Hematopoietic multipotent progenitor cell treated with erythropoietin and hydrocortisone succinate and interleukin-3 and kit ligand, for 6 days (in vitro differentiated cells): ENCODE measurements around the gene ABCB4.

Experiments
- DNase-seq: peaks from one replicate; pipeline ENCODE4 v3.0.0-alpha.2; 2015

Gene ABCB4

DNA sequence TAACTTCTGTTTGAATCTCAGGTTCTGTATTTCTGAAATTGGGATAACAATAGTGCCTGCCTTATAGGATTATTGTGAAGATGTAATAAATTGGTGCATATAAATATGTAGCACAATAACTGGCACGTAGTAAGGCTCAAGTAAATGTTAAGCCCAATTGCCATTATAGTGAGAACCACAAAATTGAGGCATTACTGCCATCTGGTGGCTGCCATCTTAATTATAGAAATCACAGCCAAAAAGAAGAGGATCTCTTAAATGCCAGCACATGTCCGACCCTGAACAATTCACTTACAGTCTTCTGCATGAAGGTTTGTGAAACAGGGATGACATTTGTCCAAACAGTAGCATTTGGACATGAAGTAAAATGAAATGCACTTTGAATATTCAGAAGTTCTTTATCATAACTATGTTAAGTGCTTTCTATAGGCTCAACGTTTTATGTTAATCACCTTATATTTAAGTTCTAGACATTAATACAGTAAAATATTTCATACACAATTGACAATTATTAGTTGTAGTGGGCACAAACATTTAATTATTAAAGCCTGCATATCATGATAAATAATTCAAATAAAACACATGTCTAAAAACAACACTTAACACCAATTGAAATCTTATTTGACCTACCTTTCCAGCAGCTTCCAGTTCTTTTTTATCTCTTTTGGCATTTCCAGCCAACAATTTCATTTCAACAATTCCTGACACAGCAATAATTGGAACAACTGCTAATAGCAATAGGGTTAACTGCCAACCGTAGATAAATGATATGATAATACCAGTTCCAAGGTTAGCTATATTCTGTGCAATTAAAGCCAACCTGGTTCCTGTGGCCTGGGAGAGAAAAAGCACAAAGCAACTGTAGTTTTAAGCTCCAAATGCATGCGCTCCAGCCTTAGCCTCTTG is 58.5 kb downstream of the ABCB4 start:
- DNase-seq: peak; percentile 87

DNA sequence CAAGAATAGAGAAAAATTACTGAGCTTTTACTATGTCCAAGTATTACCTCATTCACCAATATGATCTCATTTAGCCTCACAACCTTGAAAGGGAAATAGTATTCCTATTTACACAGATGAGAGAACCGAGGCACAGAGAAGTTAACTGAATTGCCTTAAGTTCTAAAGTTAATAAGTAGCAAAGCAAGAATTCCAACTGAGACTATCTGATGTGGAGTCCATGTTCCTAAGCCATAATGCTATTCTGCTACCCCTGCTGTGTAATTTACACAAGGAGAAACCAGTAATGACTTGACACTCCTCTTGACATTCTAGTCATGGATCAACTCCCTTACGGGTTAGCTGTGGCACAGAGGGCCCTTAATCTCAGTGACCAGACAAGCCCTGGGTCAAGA is 60.7 kb downstream of the ABCB4 start:
- DNase-seq: no peak

DNA sequence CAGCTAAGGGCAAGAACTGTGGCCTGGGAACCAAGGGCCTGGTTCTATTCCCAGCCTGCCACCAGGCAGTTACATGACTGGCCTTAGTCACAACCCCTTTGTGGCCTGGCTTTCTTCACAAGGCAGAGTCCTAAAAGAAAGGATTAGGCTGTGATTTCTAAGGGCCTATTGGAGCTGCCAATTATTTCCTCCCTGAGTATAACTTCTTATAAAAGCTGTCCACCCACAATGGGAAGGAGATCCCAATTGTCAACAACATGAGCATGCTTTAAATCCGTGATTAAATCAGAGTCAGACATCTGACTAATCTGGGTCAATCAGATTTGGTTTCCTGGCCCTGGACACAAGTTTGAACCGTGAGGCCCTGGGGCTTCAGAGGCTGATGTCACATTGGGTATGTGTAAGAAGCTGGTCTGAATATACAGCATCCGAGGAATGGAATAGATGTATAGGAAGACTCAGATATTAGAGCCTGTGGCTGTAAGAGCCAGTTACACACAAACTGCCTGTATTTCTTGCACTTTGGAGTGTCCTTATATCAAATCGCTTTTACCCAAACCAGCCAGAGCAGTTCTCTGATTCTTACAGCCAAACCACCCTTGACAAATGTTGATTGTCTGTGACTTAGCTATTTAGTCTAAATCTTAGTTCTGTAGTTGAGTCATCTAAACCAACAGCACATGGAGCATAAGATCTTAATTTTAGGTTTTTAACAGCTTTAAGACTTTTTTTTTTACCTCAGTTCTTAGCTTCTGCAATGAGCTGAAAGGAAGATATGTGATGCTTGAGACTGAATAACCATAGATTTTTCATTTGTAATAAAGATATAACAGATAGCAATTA is 61.3 kb downstream of the ABCB4 start:
- DNase-seq: no peak

DNA sequence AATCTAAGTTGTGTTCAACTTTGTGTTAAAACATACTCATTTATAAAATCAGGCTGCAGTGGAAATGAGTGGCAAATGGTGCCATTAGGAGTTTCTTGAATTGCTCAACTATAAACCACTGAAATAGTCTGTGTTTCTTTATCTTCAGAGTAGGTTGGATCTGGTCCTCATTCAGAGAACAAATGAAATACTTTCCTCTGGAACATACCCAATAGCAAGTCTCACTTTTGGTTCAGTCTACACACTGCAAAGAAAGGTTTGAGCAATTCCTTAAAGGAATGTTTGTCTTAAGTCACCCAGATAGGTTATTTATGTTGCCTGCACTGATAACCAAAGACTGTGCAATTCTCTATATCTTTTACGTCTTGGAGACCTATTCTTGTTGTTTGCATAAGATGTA is 62.5 kb downstream of the ABCB4 start:
- no peak for DNase-seq

DNA sequence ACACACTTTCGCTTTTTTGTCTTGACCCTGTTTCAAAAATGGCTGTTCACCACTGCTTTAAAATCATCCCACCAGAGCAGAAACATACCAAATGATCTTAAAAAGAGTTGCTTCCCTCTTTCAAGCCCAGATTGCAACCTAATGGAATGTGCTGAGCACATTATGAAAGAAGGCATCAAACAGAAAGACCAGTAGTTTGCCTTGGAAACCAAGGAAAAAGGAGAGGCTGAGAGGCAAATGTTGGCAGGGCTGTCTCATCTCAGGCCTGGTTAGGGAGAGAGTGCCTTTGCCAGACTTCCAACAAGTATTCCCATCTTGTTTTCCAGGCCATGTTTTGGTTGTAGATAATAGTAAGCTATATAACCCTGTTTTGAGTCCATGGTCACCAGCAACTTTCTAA is 64.3 kb downstream of the ABCB4 start:
- no peak for DNase-seq

DNA sequence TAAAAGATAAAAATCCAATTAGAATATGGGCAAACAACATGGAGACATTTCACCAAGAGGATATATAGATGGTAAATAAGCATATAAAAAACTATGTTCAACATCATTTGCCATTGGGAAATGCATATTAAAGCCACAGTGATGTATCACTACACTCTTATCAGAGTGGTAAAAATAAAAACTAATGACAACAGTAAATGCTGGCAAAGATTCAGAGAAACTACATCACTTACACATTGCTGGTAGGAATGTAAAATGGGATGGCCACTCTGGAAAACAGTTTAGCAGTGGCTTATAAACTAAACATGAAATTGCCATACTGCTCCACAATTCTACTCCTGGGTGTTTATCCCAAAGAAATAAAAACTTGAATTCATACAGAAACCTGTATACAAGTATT is 70.8 kb downstream of the ABCB4 start:
- DNase-seq: no peak

DNA sequence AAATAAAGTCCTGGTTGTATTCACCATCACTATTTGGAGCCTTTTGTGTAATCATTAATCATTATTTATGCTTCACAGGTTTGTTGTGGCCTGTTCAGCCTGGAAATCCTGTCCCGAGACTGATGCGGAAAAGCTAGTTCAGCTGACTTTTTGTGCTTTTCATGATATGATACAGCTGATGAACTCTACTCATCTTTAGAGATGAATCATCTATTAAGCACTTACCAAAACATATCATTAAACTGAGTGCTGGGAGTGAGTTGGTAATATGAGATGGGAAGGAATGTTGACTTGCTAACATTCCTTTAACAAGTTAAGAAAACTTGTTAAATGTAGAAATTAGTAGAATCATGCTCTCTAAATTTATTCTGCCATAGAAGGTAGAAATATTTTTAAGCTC is 77.0 kb downstream of the ABCB4 start:
- DNase-seq: no peak

DNA sequence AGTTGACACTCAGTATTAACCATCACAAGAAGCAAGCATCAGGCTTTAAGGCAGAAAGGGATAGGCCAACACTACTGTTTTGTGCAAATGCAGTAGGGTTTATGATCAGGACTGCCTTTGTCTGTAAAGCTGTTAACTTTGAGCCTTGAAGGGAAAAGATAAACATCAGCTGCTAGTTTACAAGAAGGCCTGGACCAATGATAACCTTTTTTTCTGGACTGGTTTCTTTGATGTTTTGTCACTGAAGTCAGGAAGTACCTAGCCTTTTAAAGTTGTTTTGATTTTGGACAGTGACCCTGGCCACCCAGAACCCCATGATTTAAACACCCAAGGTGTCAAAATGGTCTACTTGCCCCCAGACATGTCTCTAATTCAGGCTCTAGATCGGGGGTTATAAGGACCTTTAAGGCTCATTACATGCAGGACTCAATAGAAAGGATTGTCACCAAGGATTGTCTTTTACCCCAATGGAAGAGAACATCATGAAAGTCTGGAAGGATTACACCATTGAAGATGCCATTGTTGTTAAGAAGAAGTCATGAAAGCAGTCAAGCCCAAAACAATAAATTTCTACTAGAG is 79.9 kb downstream of the ABCB4 start:
- DNase-seq: no peak

DNA sequence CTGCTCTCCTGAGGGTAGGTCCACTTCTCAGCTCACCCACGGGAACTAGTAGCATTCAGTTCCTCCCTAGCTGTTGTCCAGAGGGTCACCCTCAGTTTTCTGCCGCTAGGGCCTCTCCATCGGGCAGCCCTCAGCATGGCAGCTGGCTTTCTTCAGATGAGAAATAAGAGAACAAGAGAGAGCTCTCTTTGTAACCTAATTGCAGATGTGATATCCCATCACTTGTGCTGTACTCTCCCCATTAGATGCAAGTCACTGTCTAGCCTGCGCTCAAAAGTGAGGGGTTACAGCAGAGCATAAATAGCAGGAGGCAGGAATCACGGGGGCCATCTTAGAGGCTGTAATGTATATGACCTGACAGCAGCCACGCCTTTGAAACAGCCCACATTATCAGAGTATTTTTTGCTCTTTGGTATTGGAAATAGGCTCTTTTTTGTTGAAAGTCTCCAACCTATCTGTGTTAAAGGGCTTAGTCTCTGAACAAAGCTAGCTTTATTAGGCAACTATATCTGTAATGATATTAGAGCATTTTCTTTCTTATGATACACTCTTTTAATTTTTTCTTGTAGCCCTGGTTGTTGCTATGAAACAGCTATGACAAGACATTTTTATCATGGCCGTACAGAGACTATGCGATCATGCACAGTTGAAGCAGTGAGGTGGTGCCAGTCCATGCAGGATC is 84.3 kb downstream of the ABCB4 start:
- no peak for DNase-seq

DNA sequence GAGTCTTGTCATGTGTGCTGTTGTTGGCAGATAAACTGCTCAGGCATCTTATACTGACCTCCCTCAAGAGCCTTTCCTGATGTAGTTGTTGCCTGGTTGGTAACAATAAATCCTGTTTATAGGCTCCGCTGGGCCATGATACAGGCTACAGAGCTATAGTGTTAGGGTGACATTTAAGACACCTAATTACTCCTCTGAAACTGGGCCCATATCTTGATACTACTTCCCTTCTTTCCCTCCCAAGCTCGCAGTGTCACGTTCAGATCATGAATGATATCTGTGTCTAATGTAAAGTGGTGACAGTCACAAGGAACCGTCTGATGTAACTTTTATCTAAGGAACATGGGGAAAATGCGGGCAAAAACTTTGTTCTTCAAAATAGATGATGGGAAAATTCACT is 94.6 kb downstream of the ABCB4 start:
- no peak for DNase-seq

DNA sequence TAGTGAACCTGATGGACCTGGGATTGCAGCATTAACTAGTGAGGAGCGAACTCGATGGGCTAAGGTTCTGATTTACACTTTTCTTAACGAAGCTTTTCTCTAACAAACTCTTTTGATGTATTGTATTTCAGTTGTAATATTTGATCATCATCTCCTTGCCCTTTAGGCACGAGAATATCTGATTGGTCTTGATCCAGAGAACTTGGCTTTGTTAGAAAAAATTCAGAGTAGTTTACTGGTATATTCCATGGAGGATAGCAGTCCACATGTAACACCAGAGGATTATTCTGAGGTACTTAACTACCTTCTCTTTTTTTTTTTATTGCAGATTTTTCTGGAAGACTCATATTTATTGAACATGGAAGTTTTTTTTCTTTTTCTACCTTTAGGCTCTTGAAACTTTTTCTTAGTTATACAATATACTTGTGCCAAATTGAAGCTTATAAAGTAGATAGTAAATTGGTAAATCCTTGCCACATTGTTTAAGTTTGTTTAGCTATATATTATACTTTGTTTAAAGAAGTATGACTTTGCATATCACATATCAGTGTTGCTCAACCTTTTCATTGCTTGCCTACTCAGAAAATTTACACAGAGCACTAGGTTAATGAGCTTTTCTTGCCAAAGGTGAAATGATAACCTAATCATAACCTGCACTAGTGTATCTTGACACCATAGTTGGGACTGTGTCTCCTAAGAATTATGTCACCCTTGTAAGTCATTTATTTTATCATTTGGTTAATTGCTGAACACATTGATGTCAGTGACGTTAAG is 99.6 kb downstream of the ABCB4 start:
- DNase-seq: no peak

DNA sequence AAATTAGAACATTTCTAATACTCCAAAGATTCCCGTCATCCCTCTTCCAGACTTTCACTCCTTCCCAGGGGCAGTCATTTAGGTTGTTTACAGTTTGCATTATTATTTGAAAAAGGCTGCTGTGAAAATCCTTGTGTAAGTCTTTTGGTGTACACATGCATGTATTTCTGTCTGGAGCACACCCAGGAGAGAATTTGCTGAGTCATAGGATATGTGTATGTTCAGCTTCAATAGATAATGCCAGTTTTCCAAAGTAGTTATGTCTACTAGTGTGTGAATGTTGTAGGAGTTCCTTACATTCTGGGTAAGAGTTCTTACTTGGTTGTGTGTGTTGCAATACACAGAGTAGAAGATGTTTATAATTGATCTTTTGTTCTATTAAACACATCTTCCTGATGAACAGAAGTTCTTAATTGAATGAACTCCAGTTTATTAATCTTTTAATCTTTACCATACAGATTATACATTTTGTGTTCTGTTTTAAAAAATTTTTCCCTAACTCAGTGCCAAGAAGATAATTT is 104.8 kb downstream of the ABCB4 start:
- DNase-seq: peak; percentile 75

DNA sequence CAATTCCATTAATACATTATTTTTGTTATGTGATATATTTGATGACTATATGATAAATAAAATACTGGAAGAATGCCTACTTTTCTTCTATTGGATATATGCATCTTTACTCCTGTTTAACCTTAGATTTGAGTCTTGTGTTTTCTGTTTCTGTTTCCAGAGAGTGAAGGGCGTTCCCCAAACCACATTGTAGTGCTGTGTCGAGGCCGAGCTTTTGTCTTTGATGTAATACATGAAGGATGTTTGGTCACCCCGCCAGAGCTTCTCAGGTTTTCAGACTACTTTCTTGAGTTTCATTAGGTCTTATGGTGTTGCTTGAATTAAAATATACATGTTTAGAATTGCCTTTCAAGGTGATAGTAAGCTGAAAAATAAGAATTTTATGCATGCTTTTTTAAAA is 106.3 kb downstream of the ABCB4 start:
- no peak for DNase-seq

DNA sequence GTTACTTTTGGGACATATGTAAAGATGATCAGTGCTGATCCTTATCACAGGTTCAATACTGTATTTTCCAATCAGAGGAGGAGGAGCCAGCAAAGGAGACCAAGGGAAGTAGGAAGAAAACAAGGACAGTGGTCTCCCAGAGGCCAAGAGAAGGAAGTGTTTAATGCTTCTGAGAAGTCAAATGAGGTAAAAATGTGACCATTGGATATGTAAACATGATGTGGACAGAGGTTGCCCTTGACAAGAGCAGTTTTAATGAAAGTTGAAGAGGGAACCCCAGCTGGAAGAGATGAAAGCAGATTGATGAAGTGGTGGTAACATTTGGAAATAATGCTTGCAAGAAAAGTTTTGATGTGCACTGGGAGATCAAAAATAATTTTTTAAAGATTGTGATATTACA is 111.2 kb downstream of the ABCB4 start:
- DNase-seq: no peak

DNA sequence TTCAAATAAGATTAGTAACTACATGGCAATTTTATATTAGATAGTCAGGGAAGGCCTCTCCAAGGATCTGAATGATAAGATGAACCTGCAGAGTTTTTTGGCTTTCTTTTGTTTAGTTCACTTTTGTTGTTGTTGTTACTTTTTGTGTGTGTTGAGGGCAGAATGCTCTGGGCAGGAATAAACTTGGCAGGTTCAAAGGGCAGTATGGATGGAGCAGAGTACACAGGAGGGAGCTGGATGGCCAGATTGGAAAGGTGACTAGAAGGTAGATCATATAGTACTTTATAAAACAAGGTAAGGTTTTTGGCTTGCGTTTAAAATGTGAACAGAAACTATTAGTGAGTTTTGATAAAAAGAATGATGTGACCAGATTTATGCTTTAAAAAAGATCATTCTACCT is 112.1 kb downstream of the ABCB4 start:
- no peak for DNase-seq

DNA sequence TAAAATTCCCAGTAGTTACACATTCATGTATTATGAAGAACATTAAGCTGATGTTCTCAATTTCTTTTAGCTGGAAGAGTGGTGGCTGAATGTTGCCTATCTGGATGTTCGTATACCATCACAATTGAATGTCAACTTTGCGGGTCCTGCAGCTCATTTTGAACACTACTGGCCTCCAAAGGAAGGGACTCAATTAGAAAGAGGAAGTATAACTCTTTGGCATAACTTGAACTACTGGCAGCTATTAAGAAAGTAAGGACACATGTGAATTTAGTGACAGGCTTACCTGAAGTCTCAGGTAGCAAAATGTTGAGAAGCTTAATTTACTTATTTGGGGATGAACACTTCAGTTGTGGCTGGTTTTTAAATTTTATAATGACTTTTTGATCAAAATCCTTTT is 114.2 kb downstream of the ABCB4 start:
- no peak for DNase-seq

DNA sequence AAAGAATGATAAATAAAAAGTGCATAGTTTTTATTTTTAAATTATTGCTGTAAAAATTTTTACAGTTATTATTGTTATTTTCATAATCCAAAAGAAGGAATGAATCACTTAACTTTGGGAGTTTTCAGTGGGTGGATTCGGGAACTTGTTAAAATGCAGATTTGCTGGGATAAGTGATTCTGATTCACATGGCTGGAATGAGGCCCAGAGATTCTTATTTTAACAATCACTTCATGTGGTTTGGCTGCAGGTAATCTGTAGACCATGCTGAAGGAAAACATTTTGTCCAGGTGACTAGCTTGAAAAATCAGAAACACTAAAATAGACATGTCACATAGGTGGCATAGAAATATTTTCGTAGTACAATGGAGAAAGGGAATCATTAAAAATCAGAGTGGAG is 116.1 kb downstream of the ABCB4 start:
- no peak for DNase-seq

DNA sequence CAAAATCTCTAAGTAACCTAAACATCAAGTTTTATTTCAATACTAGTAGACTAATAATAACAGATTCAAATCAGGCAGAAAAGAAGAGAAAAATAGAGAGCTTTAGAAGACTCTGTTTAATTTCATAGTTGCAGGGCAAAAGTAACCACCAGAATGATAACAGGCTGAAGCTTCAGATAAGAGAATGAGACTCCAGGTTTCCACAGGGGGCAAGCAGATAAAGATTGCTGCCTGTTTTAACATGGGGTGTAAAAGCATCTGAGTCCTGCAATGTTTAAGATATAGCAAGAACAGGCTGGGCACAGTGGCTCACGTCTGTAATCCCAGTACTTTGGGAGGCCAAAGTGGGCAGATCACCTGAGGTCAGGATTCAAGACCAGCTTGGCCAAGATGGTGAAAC is 119.0 kb downstream of the ABCB4 start:
- peak; percentile 77 for DNase-seq

DNA sequence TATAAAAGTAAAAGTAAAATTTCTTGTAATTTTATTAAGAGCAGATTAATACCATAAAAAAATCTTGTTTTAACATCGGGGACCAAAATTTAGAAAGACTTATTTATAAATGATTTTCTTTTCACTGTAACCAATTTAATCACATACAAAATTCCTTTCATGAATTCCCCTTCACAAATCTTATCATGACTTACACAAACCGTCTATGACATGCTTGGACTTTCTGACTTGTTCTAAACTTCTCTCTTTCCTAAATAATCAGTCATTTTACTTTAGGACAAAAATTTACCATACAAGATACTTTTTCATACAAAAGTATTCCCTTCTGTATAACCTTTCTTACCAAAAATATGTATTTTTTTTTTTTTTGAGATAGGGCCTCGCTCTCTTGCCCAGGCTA is 120.7 kb downstream of the ABCB4 start:
- DNase-seq: peak; percentile 54
